ENCODE measurements around the gene DET1. TPM values are rescaled to one million over a fixed set of nuclear protein-coding genes. Genes with fewer than 3 reads are reported as not detected.

Gene DET1
- total and polyA plus RNA-seq, 2 of the 13 experiments (the other 11 are each of a cell fraction or from before 2014, with no cell fraction given) = 2.2 to 4.2 TPM

- H2AFZ ChIP-seq (ENCODE audit: low read length) = no peak overlapping the region
- intact Hi-C loops (cut with micrococcal nuclease; ENCODE audit: unreplicated experiment) (no loop called here), in situ Hi-C loops (cut with HindIII; ENCODE audit: extremely low pct_ligation_motif_present, low pct_unique_long_range_greater_than_20kb) (no loop called here)
- ChIA-PET POLR2A (no interaction called here), CTCF (ENCODE audit: low intra/inter-chr PET ratio, low total read pairs) (no interaction called here)
- DNase-seq (ENCODE audit: low spot score) (no peak), FAIRE-seq (no peak), ATAC-seq (no peak)
- no peak overlapping the region for H3K4me3 ChIP-seq (replicated peaks in 1 of 3; ENCODE audit: insufficient read depth in 1 of 3, low read depth in 2 of 3, low read length in 3 of 3)
- no peaks in the 10 kb centered on the region for H3K9me3 ChIP-seq (ENCODE audit: low read length)
- WGBS (ENCODE audit: low lambda C conversion rate) = 95% methylated on average over 5 of the region's 5 CpGs
- H3K27ac ChIP-seq (ENCODE audit: extremely low read length, insufficient read depth, low read length) = no peak overlapping the region
- no peak overlapping the region for H3K4me2 ChIP-seq (ENCODE audit: low read depth, low read length)
- no peaks in the 10 kb centered on the region for H3K27me3 ChIP-seq (ENCODE audit: control insufficient read depth in 1 of 2, insufficient read depth in 2 of 2, low read length in 2 of 2)
- no peaks in the 10 kb centered on the region for H3K79me2 ChIP-seq (ENCODE audit: insufficient read depth, low read length)
- H3K9ac ChIP-seq (ENCODE audit: insufficient read depth, low read depth, low read length) = no peak overlapping the region
- no peaks in the 10 kb centered on the region for H4K20me1 ChIP-seq (ENCODE audit: insufficient read depth, low read length)
- H3K36me3 ChIP-seq (replicated peaks in 1 of 2; ENCODE audit: control insufficient read depth in 1 of 2, insufficient read depth in 2 of 2, low read length in 2 of 2) = peaks cover 0 to 6% of the 10 kb centered on the region in 2 experiments; a peak in 2 of 5 replicates
- TF ChIP-seq FOXP4 (CRISPR knock-in tag; IDR thresholded peaks at IDR 0.05) = no peak
- no peak for TF ChIP-seq HNF1A (IDR thresholded peaks at IDR 0.05; ENCODE audit: low read depth)
- no peak for TF ChIP-seq HNF1A (CRISPR knock-in tag; IDR thresholded peaks at IDR 0.05; ENCODE audit: borderline replicate concordance)
- TF ChIP-seq ZBTB49 (CRISPR knock-in tag; IDR thresholded peaks at IDR 0.05; ENCODE audit: borderline replicate concordance) = no peak
- TF ChIP-seq RFXANK (CRISPR knock-in tag; IDR thresholded peaks at IDR 0.05) = no peak
- TF ChIP-seq ZNF768 (CRISPR knock-in tag; IDR thresholded peaks at IDR 0.05) = no peak
- TF ChIP-seq ZNF317 (CRISPR knock-in tag; IDR thresholded peaks at IDR 0.05) = no peak
- no TSS peak for BruUV-seq (replicated peaks)
- H3K4me1 ChIP-seq (ENCODE audit: insufficient read depth, low read length) = no peaks in the 10 kb centered on the region
These were observed 33.9 kb downstream of the DET1 start for GRCh38 chr15:88512601-88513000.
